ENCODE results near the gene ADK.
"Not testable (repeated sequence)": the region's sequence is repeated elsewhere in the genome, so short reads cannot be mapped to it uniquely, and the experiment has no call there.

ADK gene
- total RNA-seq, result 31.2 to 39.7 (median 31.9) reads per million in 4 donors

DNA sequence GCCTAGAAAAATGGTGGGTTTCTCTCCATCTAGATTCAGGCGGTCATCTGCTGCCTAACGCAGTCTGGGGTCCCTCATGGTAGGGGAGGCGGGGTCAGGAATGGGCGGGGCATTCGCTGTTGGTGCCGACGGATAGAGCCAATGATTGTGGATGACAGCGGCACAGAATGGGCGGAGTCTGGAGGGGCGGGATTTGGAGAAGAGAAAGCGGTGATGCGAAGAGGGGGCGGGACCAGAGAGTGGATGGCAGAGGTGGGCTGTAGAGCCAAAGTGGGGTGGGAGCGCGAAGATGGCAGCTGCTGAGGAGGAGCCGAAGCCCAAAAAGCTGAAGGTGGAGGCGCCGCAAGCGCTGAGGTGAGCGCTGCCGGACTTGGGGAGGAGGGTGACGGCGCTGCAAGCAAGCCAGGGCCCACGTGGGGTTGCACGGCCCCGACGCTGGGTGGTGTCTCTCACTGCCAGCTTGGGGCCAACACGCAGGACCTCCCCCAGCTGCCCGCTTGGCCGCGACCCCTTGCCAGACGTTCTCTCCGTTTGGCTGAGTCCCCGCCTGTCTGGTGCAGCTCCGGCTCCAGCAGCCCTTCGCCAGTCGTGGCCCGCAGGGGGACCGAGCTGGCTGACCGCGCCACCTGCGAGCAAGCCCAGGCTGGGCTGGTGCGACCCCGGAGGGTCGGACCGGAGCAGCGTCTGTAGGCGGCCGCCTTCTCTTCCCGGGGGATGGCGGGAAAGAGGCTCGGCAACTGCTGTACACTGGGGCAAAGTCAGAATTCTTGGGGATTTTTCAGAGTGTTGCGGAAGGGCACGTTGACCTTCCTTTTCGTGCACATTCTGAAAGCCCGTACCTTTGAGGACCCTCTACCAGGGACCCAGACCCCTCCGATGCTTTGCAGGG is at the start of gene ADK:
Gene ADK, plus strand, starts transcription at position 232 of the 889 bp plus-strand sequence. Its CDS starts 58 bp downstream, at position 290.
- peak; percentile 97 to 100 (median 100) for DNase-seq

DNA sequence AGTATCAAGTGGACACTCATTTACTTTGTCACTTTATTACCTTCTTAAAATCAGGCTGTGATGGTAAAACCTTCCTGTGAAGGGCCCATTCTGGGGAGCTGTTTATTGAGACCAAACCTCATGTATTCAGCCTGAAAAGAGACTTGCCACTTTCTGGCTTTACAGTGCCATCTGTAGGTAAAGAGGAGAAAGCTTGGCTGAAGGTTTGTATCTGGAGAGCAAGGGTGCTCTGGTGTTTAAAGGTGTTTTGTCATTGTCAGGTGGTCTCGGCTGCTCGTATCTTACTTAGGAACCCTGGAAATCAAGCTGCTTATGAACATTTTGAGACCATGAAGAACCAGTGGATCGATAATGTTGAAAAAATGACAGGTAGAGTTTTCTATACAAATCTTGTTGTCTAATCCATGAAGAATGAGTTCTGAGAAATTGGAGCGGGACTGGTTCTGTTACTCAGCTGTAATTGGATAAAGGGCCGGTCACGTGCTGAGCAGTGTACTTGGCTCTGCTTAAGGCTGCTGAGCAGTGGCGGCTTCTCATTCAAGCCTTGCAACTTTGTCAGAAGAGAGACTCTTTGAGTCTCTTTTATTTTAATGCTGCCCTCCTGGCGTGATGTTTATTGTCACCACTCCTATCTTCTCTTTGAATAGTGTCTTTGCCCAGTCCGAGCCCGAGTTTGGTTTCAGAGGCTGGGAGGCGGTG is 47.3 kb upstream of the ADK start:
- peak in 1 of 5 donors; percentile 20 for DNase-seq

DNA sequence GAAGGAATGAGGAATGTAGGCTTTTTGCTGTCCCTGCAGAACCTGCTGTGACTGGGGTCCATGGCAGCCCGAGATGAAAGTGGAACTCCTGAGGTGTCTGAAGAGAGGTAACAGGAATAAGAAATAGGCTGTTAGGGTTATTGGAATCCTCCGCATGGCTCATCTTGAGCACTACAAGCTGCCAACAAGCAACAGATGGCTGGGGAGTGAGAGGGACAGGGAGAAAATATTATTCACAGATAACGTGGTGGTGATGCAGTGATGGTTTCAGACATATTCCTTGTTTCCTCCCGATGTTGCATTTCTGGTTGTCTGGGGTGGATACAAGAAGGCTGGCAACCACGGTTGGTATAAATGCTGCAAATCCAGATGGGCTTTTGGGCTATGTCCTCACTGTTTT is 46.5 kb upstream of the ADK start:
- DNase-seq, result no peak

DNA sequence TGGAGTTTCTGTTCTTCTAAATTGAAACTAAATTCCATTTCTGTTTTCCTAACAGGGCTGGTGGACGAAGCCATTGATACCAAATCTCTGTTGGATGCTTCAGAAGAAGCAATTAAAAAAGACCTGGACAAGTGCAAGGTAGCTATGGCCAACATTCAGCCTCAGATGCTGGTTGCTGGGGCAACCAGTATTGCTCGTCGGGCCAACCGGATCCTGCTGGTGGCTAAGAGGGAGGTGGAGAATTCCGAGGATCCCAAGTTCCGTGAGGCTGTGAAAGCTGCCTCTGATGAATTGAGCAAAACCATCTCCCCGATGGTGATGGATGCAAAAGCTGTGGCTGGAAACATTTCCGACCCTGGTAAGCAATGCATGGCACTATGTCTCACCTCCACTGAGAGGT is 46.0 kb upstream of the ADK start:
- no peak for DNase-seq

DNA sequence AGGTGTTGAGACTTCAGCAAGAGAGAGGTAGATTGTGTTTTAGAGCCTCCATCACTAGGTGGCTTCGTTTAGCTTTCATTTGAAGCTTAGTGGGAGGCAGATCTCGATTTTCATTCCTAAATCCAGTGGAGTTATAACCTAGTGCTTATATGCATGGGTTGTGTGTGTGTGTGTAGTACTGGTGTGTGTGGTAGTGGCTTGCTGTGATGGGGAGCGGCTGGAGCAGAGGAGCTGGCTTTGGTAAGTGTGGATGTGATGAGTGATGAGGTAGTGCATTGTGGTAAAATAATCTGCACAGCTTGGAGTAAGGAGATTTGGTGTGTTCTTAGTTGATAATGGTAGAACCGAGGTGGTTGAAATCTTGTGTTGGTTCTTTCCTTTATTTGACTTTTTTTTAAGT is 43.6 kb upstream of the ADK start:
- DNase-seq, result no peak

DNA sequence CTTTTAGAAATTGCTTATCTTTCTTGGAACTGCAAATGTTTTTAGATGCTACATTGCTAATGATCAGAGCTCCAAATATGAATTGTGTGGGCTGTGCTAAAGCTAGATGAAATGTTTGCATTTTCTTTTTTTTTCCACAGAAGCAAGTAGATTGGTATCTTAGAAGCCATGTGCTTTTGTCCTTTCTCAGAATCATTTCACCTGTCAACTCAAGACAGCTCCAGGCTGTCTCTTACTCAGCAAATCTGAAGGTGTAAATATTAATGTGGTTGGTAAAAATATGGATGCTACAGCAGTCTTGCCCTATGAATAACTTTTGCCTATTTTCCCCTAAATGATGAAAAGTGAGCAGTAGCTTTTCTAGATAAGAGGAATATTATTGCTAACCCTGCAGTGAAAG is 41.6 kb upstream of the ADK start:
- no peak for DNase-seq

DNA sequence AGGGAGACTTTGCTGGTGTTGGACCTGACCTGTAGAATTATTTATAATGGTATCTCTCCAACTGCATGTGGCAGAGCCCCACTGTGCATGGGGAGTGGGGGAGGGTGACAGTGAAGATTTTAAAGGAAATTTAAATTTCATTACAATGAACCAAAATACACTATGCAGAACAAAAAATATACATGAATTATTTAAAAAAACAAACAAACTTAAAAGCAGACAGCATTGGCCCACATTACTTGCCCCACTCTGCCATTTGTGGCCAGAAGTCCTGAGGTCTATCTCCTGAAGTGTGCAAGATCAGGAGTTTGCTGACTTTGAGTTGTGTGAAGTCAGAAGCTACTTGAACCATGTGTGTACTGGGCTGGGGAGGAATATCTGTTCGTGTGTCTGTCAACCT is 40.9 kb upstream of the ADK start:
- DNase-seq, result no peak

DNA sequence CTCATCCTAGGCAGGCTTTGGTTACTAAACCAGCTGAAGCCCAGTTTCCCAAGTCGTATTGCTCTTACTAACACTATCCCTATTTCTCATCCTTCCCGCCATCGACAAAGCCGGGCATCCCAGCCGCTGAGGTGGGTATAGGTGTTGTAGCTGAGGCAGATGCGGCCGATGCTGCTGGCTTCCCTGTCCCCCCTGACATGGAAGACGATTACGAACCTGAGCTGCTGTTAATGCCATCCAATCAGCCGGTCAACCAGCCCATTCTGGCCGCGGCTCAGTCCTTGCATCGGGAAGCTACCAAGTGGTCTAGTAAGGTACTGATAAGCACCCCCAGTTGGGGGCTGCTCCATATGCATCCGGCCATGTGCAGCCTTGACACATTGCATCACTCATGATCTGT is 39.2 kb upstream of the ADK start:
- no peak for DNase-seq

DNA sequence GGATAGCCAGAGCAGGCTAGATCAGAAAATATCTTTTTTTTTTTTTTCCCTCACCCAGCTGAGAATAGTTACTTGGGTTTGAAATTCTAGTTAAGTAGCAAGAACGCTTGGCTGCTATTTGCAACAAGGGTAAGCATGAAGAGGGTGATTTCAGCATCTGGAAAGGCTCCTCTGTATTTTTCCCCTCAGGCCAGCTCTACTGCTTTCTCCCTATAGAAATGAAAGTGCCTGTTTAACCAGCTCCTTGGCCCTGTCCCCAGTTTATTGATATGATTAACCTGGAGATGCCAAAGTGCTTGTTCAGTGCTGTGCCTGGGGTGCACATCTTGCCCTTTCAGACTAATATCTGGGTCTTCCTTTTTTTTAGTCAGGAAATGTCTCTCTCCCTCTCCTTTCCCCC is 37.5 kb upstream of the ADK start:
- no peak for DNase-seq

DNA sequence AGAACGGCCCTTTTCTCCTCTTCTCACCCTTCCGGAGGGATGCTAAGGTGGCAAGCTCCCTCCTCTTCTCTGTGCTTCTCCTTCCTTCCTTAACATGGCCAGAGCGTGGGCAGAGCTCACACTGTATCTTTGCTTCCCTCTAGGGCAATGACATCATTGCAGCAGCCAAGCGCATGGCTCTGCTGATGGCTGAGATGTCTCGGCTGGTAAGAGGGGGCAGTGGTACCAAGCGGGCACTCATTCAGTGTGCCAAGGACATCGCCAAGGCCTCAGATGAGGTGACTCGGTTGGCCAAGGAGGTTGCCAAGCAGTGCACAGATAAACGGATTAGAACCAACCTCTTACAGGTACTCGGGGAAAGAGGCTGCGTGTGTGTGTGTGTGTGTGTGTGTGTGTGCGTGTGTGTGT is 37.0 kb upstream of the ADK start:
- no peak for DNase-seq

DNA sequence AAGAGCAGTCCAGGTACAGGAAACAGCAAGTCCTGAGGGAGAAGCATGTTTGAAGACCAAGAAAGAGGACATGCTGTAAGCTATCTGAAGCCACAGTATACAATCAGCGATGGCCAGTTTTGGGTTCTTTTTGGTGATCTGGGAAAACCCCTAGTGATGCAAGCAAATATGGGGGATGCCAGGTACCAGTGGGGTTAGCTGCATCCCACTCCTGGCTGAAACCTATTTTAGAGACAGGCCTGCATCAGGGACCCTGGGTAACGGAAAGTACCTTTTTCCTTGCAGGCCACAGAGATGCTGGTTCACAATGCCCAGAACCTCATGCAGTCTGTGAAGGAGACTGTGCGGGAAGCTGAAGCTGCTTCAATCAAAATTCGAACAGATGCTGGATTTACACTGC is 33.3 kb upstream of the ADK start:
- no peak for DNase-seq

DNA sequence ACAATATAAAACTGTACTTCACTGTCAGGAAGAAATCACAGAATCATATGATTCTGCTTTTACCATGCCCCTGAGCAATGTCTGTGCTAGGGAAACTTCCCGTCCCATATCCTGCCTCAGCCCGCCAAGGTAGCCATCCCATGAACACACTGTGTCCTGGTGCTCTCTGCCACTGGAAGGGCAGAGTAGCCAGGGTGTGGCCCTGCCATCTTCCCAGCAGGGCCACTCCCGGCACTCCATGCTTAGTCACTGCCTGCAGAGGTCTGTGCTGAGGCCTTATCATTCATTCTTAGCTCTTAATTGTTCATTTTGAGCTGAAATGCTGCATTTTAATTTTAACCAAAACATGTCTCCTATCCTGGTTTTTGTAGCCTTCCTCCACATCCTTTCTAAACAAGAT is 32.2 kb upstream of the ADK start:
- no peak for DNase-seq

DNA sequence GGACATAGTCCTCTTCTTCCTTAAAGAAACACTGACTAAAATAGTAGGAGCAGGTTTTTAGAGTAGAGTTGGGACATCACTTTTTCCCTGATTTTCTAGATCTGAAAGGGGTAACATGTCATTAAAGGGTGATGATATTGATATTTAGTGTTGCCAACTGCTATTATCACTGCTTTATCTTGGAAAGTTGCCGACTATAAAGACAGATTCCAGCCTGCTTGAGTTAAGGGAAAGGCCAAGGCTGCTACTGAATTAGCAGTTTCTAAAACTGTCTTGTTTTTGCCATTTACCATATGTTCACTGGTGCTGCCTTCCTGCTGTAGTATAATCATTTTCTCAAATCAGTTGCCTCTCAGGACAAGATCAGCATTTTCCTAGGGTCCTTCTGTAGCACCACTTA is 30.1 kb upstream of the ADK start:
- DNase-seq, result no peak

DNA sequence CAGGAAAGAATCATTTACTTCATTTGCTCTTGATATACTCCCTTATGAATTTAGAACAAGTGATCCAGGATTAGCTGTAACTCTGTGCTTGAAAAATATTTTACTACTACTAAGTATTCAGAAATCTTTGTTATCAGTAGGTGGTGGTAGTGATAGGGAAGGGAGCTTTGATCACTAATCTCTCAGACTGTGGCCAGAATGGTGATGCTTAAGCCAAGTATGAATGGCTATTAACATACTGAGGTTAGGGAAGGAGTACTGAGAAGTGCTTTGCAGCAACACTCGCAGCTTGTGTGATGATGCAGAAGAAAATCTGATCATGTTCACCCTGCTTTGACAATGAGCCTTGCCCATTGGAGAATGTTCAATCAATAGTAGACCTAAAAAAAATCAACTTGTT is 29.7 kb upstream of the ADK start:
- no peak for DNase-seq

DNA sequence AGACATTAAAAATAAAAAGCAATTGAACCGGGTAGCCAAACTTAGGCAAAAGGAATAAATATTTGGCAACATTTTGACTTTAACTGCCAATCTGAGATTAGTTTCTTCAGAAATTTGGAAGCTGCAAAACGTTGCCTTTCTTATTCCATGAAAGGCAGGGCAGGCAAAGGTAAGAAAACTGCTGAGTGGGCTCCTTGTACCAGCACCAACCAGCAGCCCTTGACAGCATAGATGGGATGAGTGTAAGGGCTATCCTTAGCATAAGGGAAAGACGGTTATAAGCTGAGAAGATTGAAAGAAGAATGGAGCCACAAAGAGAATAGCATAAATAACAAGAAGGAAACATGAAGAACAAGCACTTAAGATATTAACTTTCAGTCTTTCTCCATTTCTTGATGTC is 29.0 kb upstream of the ADK start:
- DNase-seq, result no peak

DNA sequence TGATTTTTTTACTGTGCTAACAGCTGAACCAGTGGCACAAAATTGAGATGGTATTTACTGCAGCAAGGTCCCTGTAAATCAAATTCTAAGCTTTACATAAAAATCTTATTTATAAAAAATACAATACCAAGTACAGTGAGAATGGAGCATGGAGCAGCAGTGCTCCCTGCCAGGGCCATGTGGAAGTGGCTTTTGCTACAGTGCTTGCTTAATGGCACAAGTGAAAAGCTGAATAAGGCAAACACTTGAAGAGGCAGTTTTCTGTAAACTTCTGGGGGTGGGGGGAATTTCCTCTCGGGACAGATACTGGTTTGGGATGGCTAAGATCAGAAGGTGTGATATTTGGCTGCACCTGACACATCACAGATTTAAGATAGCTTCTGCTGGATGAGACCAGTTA is 27.9 kb upstream of the ADK start:
- no peak for DNase-seq

DNA sequence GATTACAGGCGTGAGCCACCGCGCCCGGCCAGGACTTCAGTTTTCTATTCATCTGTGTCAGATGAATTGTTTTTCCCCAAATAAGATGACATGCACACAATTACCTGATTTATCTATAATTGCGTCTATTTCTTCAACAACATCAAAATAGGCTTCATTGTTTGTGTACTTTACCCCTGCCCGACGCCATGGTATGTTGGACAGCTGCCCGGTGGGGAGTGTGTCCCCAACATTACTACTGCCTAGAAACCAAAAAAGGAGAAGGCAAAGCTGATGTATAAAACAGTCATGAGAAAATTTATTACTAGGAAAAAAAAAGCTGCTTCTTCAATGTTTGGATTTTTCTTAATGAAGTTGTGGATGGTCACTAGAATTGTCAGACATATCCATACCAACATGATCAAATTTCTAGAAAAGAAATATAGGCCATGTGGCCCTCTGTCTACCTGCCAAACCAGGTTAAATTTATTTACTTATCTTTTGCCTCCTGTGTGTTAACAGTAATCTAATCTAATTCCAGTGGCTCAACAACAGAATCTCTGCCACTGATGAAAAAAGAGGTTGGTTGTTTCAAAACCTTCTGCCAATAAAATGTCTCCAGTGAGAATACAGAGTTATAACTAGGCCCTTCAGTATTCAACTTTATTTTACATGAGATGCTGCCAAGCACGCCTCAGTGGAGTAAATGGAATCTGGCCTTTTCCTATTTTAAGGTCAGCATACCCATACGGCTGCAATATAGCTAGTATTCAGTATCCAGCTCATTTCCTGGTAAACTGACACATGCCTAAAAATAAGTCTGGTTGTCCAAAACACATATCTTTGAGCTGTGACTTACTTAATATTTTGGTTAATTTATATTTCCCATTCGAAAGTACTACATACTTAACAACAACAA is 16.8 kb upstream of the ADK start:
- no peak for DNase-seq

DNA sequence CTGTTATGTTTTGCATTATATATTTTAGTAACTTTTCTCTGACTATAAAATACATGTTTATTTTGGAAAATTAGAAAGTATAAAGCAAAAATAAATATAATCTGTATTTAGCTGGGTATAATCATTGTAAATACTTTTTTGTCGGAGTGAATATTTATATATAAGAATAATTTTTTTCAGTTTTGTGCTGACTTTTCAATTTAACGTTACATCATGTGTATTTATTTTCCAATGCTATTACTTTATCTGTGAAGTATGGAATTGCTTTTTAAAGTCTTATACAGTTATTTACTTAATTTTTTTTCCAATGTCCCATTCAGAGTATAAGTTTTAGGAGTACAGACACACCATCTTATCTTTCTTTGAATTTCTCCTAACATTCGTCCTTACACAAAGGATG is 15.6 kb upstream of the ADK start:
- no peak for DNase-seq

DNA sequence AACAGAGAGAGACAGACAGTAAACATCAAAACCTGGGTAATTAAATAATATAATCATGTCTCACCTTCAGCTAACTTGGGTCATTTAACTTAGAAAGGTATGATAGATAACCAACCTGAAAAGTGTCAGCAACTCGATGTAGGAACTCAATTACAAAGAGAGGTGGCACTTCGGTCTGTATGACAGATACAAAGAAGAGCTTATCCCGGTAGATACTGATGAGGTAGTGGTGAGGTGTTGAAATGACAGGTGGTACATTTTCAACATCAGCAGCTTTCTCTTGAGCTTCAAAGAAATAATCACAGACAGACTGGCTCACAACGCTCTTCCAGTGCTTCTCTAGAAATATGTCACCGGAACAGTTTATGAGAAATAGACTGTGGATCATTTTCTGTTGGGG is 13.0 kb upstream of the ADK start:
- DNase-seq, result no peak

DNA sequence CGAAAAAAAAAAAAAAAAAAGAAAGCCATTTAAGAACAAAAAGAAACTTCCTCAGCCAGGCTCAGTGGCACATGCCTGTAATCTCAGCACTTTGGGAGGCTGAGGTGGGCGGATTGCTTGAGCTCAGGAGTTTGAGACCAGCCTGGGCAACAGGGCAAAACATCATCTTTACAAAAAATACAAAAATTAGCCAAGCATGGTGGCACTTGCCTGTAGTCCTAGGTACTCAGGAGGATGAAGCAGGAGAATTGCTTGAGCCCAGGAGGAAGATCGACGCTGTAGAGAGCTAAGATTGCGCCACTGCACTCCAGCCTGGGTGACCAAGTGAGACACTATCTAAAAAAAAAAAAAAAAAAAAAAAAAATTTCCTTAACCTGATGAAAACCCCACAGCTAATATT is 12.4 kb upstream of the ADK start:
- not testable (repeated sequence) for DNase-seq

DNA sequence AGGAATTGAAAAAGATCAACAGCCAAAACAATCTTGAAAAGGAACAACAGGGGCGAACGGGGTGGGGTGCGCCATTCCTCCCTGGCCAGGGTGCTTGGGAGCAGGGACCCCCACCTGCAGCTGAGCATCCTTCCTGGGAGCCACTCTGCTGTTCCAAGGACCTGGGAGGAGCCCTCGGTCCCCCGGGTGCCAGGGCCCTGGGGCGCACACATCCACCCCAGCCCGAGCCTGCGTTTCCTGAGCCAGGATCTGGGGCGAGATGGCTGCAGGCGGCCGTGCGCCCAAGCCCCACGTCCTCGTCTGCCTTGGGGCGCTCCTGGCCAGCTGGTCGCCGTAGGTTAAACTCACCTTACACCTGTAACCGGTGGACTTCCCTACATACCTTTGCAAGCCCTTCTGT is 11.0 kb upstream of the ADK start:
- DNase-seq, result no peak

DNA sequence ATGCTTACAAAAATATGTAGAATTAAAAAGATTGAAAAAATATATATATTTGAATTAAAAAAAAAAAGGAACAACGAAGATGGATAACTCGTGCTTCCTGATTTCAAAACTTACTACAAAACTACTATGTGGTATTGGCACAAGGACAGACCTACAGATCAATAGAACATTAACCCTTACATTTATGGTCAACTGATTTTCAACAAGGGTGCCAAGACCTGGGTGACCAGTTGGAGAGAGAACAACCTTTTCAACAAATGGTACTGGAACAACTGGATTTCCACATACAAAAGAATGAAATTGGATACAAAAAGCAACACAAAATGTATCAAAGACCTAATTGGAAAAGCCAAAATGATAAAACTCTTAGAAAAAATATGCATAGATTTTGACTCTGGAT is 10.5 kb upstream of the ADK start:
- DNase-seq, result no peak

DNA sequence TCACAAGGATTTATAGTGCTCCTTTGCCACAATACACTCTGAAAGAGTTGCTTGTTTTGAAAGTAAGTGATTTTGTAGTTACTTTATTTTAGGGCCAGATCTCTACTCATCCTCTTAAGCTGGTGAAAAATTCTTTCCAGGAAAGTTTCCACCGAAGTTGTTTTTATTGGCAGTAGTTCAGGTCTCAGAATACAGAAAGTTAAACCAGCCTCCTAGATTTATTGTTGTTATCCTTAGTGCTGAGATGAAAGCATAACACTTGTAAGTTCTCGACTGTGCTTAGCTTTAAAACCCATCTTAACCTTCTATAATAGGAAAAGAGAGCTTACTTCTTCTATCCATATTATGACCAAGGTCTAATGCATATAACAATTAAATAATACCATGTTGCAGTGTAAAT is 5.9 kb upstream of the ADK start:
- no peak for DNase-seq

Data from T-helper 1 cell (primary cell).